ENCODE measurements around the gene MYO19. TPM values are rescaled to one million over a fixed set of nuclear protein-coding genes. Genes with fewer than 3 reads are reported as not detected.
"Not testable (repeated sequence)": the region's sequence is repeated elsewhere in the genome, so short reads cannot be mapped to it uniquely, and the experiment has no call there.

Gene MYO19
- total RNA-seq, 2 experiments from 2014 or later: 110 to 127 TPM

DNA sequence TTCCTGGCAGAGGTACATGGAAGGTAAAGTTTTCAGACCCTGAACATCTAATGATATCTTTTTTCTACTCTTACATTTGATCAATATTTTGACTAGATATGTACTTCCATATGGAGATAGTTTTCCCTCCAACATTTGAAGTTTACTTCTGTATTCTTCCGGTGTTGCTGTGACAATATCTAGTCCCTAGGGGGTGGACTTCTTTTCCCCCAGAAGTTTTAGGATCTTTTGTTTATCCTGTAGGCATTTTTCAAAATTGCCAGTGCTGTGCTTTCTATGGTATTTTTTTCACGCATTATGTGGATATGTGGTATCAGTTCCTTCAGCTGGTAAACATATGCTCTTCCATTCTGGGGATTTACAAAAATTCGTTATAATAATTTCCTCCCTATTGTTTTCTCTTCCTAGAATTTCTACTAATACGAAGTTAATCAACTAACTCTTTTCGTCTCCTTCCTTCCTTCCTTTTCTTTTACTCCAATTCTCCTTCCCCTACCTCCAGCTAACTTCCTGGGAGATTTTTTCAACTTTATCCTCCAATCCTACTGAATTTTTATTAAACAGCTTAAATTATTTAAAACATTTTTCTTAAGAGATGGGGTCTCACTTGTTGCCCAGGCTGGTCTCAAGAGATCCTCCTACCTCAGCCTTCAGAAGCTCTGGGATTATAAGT lies 74.3 kb downstream of the MYO19 start:
- Mint-ChIP-seq H3K9me3 (ENCODE audit: low read depth) (no peaks in the 10 kb centered on the region), H3K27me3 (peaks cover 33% of the 10 kb centered on the region), H3K4me3 (no peak overlapping the region), H3K4me1 (no peaks in the 10 kb centered on the region), H3K27ac (no peak overlapping the region), H3K36me3 (ENCODE audit: low read depth) (no peaks in the 10 kb centered on the region)
- DNase-seq: no peak
- ChIA-PET POLR2A (no interaction called here), CTCF (interaction anchor here (1.2 kb wide), 1 partner anchor 22 kb away, joined by 4 read pairs; no protein-coding TSS in a partner anchor)
- ATAC-seq: no peak
- intact Hi-C loops (cut with DNase I, micrococcal nuclease): no loop called here

DNA sequence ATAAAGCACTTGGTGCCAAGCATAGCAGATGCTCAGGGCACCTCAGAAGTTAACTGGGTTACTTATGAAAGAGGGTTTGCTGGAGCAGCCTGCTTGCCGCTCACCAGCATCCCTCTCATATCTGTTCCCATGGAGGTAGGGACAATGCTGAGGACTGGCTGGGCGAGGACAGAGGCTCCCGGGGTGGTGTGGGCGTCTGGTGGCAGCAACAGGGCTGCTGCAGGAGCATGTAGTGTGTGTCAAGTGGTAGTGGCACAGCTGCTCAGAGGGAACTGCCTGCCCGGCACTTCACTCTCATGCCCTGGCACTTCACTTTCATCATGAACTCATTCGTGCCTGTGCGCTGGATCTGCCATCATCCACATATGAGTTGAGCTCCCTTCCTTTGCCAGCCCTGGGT lies 75.1 kb downstream of the MYO19 start:
- ChIA-PET POLR2A (no interaction called here), CTCF (interaction anchor here (1.2 kb wide), 1 partner anchor 23 kb away, joined by 4 read pairs; no protein-coding TSS in a partner anchor)
- H3K27ac Mint-ChIP-seq: no peak overlapping the region

GRCh38 chr17:36459045-36459444 lies 75.6 kb downstream of the MYO19 start:
- intact Hi-C loops (cut with DNase I, micrococcal nuclease): no loop called here
- no peak for ATAC-seq
- ChIA-PET POLR2A (no interaction called here), CTCF (no interaction called here)
- no peak overlapping the region for H3K4me3 Mint-ChIP-seq
- no peaks in the 10 kb centered on the region for H3K9me3 Mint-ChIP-seq (ENCODE audit: low read depth)
- H3K36me3 Mint-ChIP-seq (ENCODE audit: low read depth): no peaks in the 10 kb centered on the region
- no peak for DNase-seq
- H3K27me3 Mint-ChIP-seq: peaks cover 28% of the 10 kb centered on the region
- H3K4me1 Mint-ChIP-seq: no peaks in the 10 kb centered on the region
- no peak overlapping the region for H3K27ac Mint-ChIP-seq

More for the DNA sequence above, 75.1 kb downstream of the MYO19 start:
- Mint-ChIP-seq H3K27me3 (peaks cover 28% of the 10 kb centered on the region), H3K9me3 (ENCODE audit: low read depth) (no peaks in the 10 kb centered on the region), H3K4me3 (no peak overlapping the region), H3K36me3 (ENCODE audit: low read depth) (no peaks in the 10 kb centered on the region), H3K4me1 (no peaks in the 10 kb centered on the region)
- intact Hi-C loops (cut with DNase I, micrococcal nuclease): no loop called here
- DNase-seq (no peak), ATAC-seq (no peak)

DNA sequence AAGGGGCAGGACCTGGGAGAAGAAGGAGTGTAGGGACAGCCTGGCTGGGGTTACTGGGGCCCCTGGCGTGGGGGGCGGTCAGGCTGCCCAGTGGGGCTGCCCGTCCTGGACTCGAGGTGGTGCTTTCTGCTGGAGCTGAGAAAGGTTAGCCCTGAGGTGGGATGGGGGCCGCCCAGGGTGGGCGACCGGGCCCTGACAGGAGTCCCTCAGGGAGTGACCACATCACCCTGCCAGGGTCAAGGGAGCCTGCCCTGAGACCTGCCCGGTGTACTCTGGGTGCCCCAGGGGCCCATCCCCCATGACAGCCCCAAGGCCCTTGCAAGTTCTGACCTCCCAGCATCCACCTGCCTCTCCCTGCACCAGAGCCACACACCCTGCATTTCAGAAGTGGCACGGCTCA lies 77.0 kb downstream of the MYO19 start:
- POLR2A ChIA-PET; H3K9me3 Mint-ChIP-seq (ENCODE audit: low read depth); ATAC-seq; H3K4me3 Mint-ChIP-seq; DNase-seq; intact Hi-C loops (cut with DNase I, micrococcal nuclease); H3K36me3 Mint-ChIP-seq (ENCODE audit: low read depth); CTCF ChIA-PET; H3K27ac Mint-ChIP-seq; H3K4me1 Mint-ChIP-seq: not testable (repeated sequence)
- H3K27me3 Mint-ChIP-seq: peaks cover 16% of the 10 kb centered on the region

GRCh38 chr17:36452888-36453287 lies 81.8 kb downstream of the MYO19 start:
- H3K4me3 Mint-ChIP-seq; H3K9me3 Mint-ChIP-seq (ENCODE audit: low read depth); CTCF ChIA-PET; ATAC-seq; H3K4me1 Mint-ChIP-seq; H3K27ac Mint-ChIP-seq; H3K27me3 Mint-ChIP-seq; DNase-seq; intact Hi-C loops (cut with DNase I, micrococcal nuclease); H3K36me3 Mint-ChIP-seq (ENCODE audit: low read depth); POLR2A ChIA-PET: not testable (repeated sequence)

- H3K4me3 Mint-ChIP-seq; H3K27ac Mint-ChIP-seq; DNase-seq; intact Hi-C loops (cut with DNase I, micrococcal nuclease); H3K27me3 Mint-ChIP-seq; H3K36me3 Mint-ChIP-seq (ENCODE audit: low read depth); H3K4me1 Mint-ChIP-seq; H3K9me3 Mint-ChIP-seq (ENCODE audit: low read depth); POLR2A ChIA-PET; CTCF ChIA-PET; ATAC-seq: not testable (repeated sequence)
Measured at GRCh38 chr17:36449997-36450396, 84.7 kb downstream of the MYO19 start.

Other genes with a start within 250 kb of the MYO19 start
- not detected for gene TBC1D3G, start 211.0 kb downstream of the MYO19 start, total RNA-seq
- gene TBC1D3H, start 146.4 kb downstream of the MYO19 start, total RNA-seq: not detected
- 10 to 100 TPM; 38.2 to 42.3 TPM for gene ZNHIT3, start 48.2 kb downstream of the MYO19 start, total RNA-seq
- 10 to 100 TPM; 11.8 to 13.4 TPM for gene PIGW, start 119 bp upstream of the MYO19 start, total RNA-seq
- gene GGNBP2, start 10.1 kb upstream of the MYO19 start, total RNA-seq: 10 to 100 TPM; 75.2 to 81.4 TPM
- gene DHRS11, start 57.0 kb upstream of the MYO19 start, total RNA-seq: 10 to 100 TPM in 1 of 2 experiments, 1 to 10 TPM in 1; 9.2 to 10.2 TPM
- 10 to 100 TPM; 14.3 to 16.4 TPM for gene MRM1, start 66.7 kb upstream of the MYO19 start, total RNA-seq

Data from activated CD4-positive, alpha-beta T cell treated with anti-CD3 and anti-CD28 coated beads for 36 hours (primary cell).